Osteoblast (primary cell): ENCODE measurements around the gene MANBA. TPM values are rescaled to one million over a fixed set of nuclear protein-coding genes. Genes with fewer than 3 reads are reported as not detected.
A peak's percentile ranks its signal among the peaks of the same experiment; 100 is the strongest.

Experiments used
- DNase-seq: peaks from one replicate; pipeline ENCODE4 v3.0.0; 2011; ENCODE audit warnings: low spot score, mixed read lengths; ENCODE audit not compliant: insufficient read length; ENCODE audit errors: missing footprints
- H2AFZ ChIP-seq: 2 replicates; pipeline ENCODE4 v1.6.0; 2011; ENCODE audit warnings: mild to moderate bottlenecking, low read length
- H3K27ac ChIP-seq: 2 replicates; pipeline ENCODE4 v1.5.1; 2011; ENCODE audit warnings: mild to moderate bottlenecking, low read depth, low read length, moderate library complexity
- H3K27me3 ChIP-seq: 2 replicates; pipeline ENCODE4 v1.6.0; 2012; ENCODE audit warnings: mild to moderate bottlenecking, control low read depth, inconsistent platforms, low read length, moderate library complexity; ENCODE audit not compliant: insufficient read depth
- H3K36me3 ChIP-seq: 2 replicates; pipeline ENCODE4 v1.5.1; 2011; ENCODE audit warnings: mild to moderate bottlenecking, low read length, control low read depth, moderate library complexity; ENCODE audit not compliant: insufficient read depth
- H3K4me1 ChIP-seq: 2 replicates; pipeline ENCODE4 v1.5.1; 2011; ENCODE audit warnings: mild to moderate bottlenecking, low read length, control low read depth, moderate library complexity; ENCODE audit not compliant: insufficient read depth
- H3K4me2 ChIP-seq: 2 replicates; pipeline ENCODE4 v1.6.0; 2011; ENCODE audit warnings: mild to moderate bottlenecking, low read length; ENCODE audit not compliant: insufficient read depth
- H3K4me3 ChIP-seq: fragments of 200-600 bp; sonication (generic); 3 replicates; pipeline ENCODE4 v1.5.1; 2012; ENCODE audit warnings: mild to moderate bottlenecking, low read length, inconsistent platforms; ENCODE audit not compliant: insufficient read depth
- H3K79me2 ChIP-seq: 2 replicates; pipeline ENCODE4 v1.6.0; 2012; ENCODE audit warnings: mild to moderate bottlenecking, low read length, control low read depth, inconsistent platforms; ENCODE audit not compliant: insufficient read depth
- H3K9me3 ChIP-seq: 2 replicates; pipeline ENCODE4 v1.5.1; 2011; ENCODE audit warnings: low read depth, low read length, control low read depth
- H4K20me1 ChIP-seq: 2 replicates; pipeline ENCODE4 v1.6.0; 2012; ENCODE audit warnings: mild to moderate bottlenecking, low read length, control low read depth; ENCODE audit not compliant: insufficient read depth
- total RNA-seq: library from RNA; depleted of rRNA; stranded (reverse); fragments of >200 nt; gene quantifications from 2 replicates; pipeline ENCODE4 v1.2.3, GENCODE V29; 2012
- TF ChIP-seq, protein P1 (sequence below): IDR thresholded peaks from 2 replicates; pipeline ENCODE4 v1.5.1; 2011; ENCODE audit warnings: mild to moderate bottlenecking, low read depth, low read length, moderate library complexity; ENCODE audit errors: extremely low read depth

Gene MANBA
- total RNA-seq, 1 donor: 64.1 TPM

DNA sequence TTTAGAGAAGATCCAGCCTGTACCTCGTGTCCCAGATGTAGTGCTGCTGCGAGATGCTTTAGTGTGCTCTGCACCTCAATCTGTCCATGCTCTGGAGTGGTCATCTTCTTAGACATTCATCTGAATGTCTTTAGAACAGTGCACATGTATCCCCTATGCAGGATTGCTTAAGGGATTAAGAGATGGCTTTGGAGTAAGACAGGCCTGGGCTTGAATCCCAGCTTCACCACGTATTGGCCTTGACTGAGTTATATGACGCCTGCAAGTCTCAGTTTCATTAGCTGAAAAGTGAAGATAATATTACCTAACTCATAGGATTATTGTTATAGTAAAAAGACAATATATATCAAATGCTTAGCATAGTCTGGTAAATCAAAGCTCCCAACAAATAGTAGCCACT lies 161.3 kb downstream of the MANBA start:
- Histone ChIP-seq H4K20me1 (no peaks in the 10 kb centered on the region), H3K27ac (peak overlapping the region; percentile 14), H3K4me1 (peaks cover 12% of the 10 kb centered on the region), H3K79me2 (no peaks in the 10 kb centered on the region), H3K4me2 (no peak overlapping the region), H3K9me3 (no peaks in the 10 kb centered on the region), H3K36me3 (peaks cover 23% of the 10 kb centered on the region), H2AFZ (no peak overlapping the region), H3K27me3 (no peaks in the 10 kb centered on the region), H3K4me3 (no peak overlapping the region)
- TF ChIP-seq, protein P1, sequence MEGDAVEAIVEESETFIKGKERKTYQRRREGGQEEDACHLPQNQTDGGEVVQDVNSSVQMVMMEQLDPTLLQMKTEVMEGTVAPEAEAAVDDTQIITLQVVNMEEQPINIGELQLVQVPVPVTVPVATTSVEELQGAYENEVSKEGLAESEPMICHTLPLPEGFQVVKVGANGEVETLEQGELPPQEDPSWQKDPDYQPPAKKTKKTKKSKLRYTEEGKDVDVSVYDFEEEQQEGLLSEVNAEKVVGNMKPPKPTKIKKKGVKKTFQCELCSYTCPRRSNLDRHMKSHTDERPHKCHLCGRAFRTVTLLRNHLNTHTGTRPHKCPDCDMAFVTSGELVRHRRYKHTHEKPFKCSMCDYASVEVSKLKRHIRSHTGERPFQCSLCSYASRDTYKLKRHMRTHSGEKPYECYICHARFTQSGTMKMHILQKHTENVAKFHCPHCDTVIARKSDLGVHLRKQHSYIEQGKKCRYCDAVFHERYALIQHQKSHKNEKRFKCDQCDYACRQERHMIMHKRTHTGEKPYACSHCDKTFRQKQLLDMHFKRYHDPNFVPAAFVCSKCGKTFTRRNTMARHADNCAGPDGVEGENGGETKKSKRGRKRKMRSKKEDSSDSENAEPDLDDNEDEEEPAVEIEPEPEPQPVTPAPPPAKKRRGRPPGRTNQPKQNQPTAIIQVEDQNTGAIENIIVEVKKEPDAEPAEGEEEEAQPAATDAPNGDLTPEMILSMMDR: no peak
- no peak for DNase-seq

GRCh38 chr4:102598762-102599374 lies 161.9 kb downstream of the MANBA start:
- H3K4me3 ChIP-seq: no peak overlapping the region

DNA sequence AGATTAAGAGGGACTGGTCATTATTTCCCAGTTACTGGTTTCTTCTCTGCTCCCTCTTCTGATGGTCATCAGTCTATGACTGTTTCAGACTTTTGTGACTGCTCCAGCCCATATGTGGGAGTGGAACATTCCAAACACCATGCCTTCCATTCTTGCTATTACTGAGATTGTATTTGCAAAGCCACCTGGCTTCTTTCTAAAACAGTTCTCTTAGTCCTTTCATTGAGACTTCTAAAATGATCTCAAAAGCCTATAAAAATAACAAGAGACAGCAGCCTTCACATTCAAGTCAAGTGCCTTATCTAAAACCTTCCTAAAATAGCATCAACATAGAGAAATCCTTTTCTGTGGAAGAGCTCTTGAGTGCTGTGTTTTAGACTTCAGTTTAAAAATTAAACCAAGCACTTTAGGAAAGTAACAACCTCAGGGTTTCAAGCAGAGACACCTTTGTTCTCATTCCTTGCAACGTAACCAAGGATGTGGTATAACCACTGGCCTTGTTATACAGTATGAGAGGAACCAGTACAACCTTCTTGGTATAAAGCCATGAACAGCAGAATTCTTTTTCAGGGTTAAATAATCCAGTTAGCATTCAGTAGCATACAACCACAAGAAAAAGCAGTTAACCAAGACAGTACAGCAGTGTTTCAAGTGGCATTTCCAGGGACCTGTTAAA lies 162.5 kb downstream of the MANBA start:
- Histone ChIP-seq H3K27me3 (no peaks in the 10 kb centered on the region), H2AFZ (no peak overlapping the region), H3K4me1 (peaks cover 12% of the 10 kb centered on the region), H3K4me2 (no peak overlapping the region), H4K20me1 (no peaks in the 10 kb centered on the region), H3K9me3 (no peaks in the 10 kb centered on the region), H3K79me2 (no peaks in the 10 kb centered on the region), H3K4me3 (no peak overlapping the region), H3K27ac (peak overlapping the region; percentile 11), H3K36me3 (peaks cover 25% of the 10 kb centered on the region)
- peak; percentile 76 for DNase-seq
- TF ChIP-seq, protein P1: no peak

More at GRCh38 chr4:102598762-102599374, 161.9 kb downstream of the MANBA start:
- no peaks in the 10 kb centered on the region for H3K79me2 ChIP-seq
- H3K4me1 ChIP-seq: peaks cover 12% of the 10 kb centered on the region
- H3K4me2 ChIP-seq: no peak overlapping the region
- H3K27ac ChIP-seq: peak overlapping the region; percentile 14
- H3K36me3 ChIP-seq: peaks cover 25% of the 10 kb centered on the region
- no peak overlapping the region for H2AFZ ChIP-seq
- H4K20me1 ChIP-seq: no peaks in the 10 kb centered on the region
- H3K27me3 ChIP-seq: no peaks in the 10 kb centered on the region
- TF ChIP-seq, protein P1: no peak
- no peak for DNase-seq
- no peaks in the 10 kb centered on the region for H3K9me3 ChIP-seq

- no peaks in the 10 kb centered on the region for H3K9me3 ChIP-seq
Observed at GRCh38 chr4:102596532-102596931, 164.2 kb downstream of the MANBA start.

More at GRCh38 chr4:102596532-102596931, 164.2 kb downstream of the MANBA start:
- no peaks in the 10 kb centered on the region for H3K27me3 ChIP-seq
- H4K20me1 ChIP-seq: no peaks in the 10 kb centered on the region
- H3K36me3 ChIP-seq: peaks cover 18% of the 10 kb centered on the region
- no peak overlapping the region for H2AFZ ChIP-seq
- no peaks in the 10 kb centered on the region for H3K79me2 ChIP-seq
- no peak for DNase-seq
- TF ChIP-seq, protein P1: no peak
- H3K27ac ChIP-seq: no peak overlapping the region
- H3K4me2 ChIP-seq: no peak overlapping the region
- no peak overlapping the region for H3K4me3 ChIP-seq
- H3K4me1 ChIP-seq: peaks cover 12% of the 10 kb centered on the region
